ENCODE data around the gene ARHGDIB. TPM values are rescaled to one million over a fixed set of nuclear protein-coding genes. Genes with fewer than 3 reads are reported as not detected.

ARHGDIB gene
- total and polyA plus RNA-seq, 2 donors (not counting 1 experiment from before 2014, with no cell fraction given), result 8.3 to 43.7 TPM

- Histone ChIP-seq H4K20me1 (ENCODE audit: control insufficient read depth, extremely low read depth, insufficient read depth, low read length) (no peaks in the 10 kb centered on the region), H3K4me2 (ENCODE audit: extremely low read depth, insufficient read depth, low read length) (no peak overlapping the region), H2AFZ (ENCODE audit: low read length) (no peak overlapping the region), H3K4me1 (ENCODE audit: control insufficient read depth, extremely low read depth, insufficient read depth, low read length) (no peaks in the 10 kb centered on the region), H3K36me3 (ENCODE audit: control insufficient read depth, insufficient read depth, low read length) (no peaks in the 10 kb centered on the region), H3K4me3 (replicated peaks in 1 of 4; ENCODE audit: control extremely low read depth in 1 of 4, insufficient read depth in 1 of 4, low read depth in 3 of 4, low read length in 4 of 4) (no peak overlapping the region), H3K27ac (ENCODE audit: insufficient read depth, low read length) (no peak overlapping the region), H3K9ac (ENCODE audit: insufficient read depth, low read length) (no peak overlapping the region), H3K9me3 (ENCODE audit: control insufficient read depth, insufficient read depth, low read depth, low read length) (no peaks in the 10 kb centered on the region), H3K79me2 (ENCODE audit: control insufficient read depth, insufficient read depth, low read length) (no peaks in the 10 kb centered on the region), H3K27me3 (ENCODE audit: control insufficient read depth, insufficient read depth, low read length) (no peaks in the 10 kb centered on the region)
- TF ChIP-seq EZH2 (IDR thresholded peaks at IDR 0.05; ENCODE audit: low read length, missing control alignments), result no peak
- TF ChIP-seq, protein P1, sequence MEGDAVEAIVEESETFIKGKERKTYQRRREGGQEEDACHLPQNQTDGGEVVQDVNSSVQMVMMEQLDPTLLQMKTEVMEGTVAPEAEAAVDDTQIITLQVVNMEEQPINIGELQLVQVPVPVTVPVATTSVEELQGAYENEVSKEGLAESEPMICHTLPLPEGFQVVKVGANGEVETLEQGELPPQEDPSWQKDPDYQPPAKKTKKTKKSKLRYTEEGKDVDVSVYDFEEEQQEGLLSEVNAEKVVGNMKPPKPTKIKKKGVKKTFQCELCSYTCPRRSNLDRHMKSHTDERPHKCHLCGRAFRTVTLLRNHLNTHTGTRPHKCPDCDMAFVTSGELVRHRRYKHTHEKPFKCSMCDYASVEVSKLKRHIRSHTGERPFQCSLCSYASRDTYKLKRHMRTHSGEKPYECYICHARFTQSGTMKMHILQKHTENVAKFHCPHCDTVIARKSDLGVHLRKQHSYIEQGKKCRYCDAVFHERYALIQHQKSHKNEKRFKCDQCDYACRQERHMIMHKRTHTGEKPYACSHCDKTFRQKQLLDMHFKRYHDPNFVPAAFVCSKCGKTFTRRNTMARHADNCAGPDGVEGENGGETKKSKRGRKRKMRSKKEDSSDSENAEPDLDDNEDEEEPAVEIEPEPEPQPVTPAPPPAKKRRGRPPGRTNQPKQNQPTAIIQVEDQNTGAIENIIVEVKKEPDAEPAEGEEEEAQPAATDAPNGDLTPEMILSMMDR (conservative IDR thresholded peaks at IDR 0.05 in 1 of 2, IDR thresholded peaks at IDR 0.05 in 1 of 2; ENCODE audit: low read depth in 1 of 2, low read length in 2 of 2), result no peak
- no peak for DNase-seq (ENCODE audit: low read depth in 2 of 2)
Observed at GRCh38 chr12:14979468-14979867, 18.1 kb upstream of the ARHGDIB start.

GRCh38 chr12:14976658-14977057 lies 15.3 kb upstream of the ARHGDIB start:
- H3K4me2 ChIP-seq (ENCODE audit: extremely low read depth, insufficient read depth, low read length), result no peak overlapping the region
- no peak for DNase-seq (ENCODE audit: low read depth in 2 of 2)
- no peak overlapping the region for H2AFZ ChIP-seq (ENCODE audit: low read length)
- no peaks in the 10 kb centered on the region for H3K9me3 ChIP-seq (ENCODE audit: control insufficient read depth, insufficient read depth, low read depth, low read length)
- no peaks in the 10 kb centered on the region for H3K4me1 ChIP-seq (ENCODE audit: control insufficient read depth, extremely low read depth, insufficient read depth, low read length)
- no peak overlapping the region for H3K9ac ChIP-seq (ENCODE audit: insufficient read depth, low read length)
- TF ChIP-seq, protein P1 (conservative IDR thresholded peaks at IDR 0.05 in 1 of 2, IDR thresholded peaks at IDR 0.05 in 1 of 2; ENCODE audit: low read depth in 1 of 2, low read length in 2 of 2), result no peak
- no peak for TF ChIP-seq EZH2 (IDR thresholded peaks at IDR 0.05; ENCODE audit: low read length, missing control alignments)
- no peaks in the 10 kb centered on the region for H4K20me1 ChIP-seq (ENCODE audit: control insufficient read depth, extremely low read depth, insufficient read depth, low read length)
- no peak overlapping the region for H3K27ac ChIP-seq (ENCODE audit: insufficient read depth, low read length)
- no peaks in the 10 kb centered on the region for H3K36me3 ChIP-seq (ENCODE audit: control insufficient read depth, insufficient read depth, low read length)
- no peaks in the 10 kb centered on the region for H3K27me3 ChIP-seq (ENCODE audit: control insufficient read depth, insufficient read depth, low read length)
- H3K79me2 ChIP-seq (ENCODE audit: control insufficient read depth, insufficient read depth, low read length), result no peaks in the 10 kb centered on the region
- no peak overlapping the region for H3K4me3 ChIP-seq (replicated peaks in 1 of 4; ENCODE audit: control extremely low read depth in 1 of 4, insufficient read depth in 1 of 4, low read depth in 3 of 4, low read length in 4 of 4)

DNA sequence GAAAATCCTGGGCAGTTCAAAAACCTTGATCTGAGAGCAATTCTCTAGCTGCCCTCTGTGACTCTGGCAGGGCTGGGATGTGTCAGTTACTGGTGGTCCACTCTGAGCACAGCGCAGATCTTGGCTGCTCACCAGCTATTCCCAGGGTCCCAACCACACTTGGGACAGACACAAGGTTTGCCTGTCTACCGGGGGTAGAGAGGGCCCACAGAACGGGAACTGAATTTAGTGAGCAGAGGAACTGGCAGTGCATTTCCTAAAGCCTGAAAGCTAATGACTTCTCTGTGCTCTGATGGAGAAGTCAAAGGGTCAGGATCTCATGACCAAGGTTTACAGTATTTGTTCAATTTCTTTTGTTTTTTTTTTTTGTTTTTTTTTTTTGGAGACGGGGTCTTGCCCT lies 14.1 kb upstream of the ARHGDIB start:
- H3K4me2 ChIP-seq (ENCODE audit: extremely low read depth, insufficient read depth, low read length), result no peak overlapping the region
- TF ChIP-seq EZH2 (IDR thresholded peaks at IDR 0.05; ENCODE audit: low read length, missing control alignments), result no peak
- TF ChIP-seq, protein P1 (conservative IDR thresholded peaks at IDR 0.05 in 1 of 2, IDR thresholded peaks at IDR 0.05 in 1 of 2; ENCODE audit: low read depth in 1 of 2, low read length in 2 of 2), result no peak

More for the DNA sequence above, 14.1 kb upstream of the ARHGDIB start:
- H3K4me1 ChIP-seq (ENCODE audit: control insufficient read depth, extremely low read depth, insufficient read depth, low read length), result peaks cover 2% of the 10 kb centered on the region
- H3K4me3 ChIP-seq (replicated peaks in 1 of 4; ENCODE audit: control extremely low read depth in 1 of 4, insufficient read depth in 1 of 4, low read depth in 3 of 4, low read length in 4 of 4), result no peak overlapping the region
- H2AFZ ChIP-seq (ENCODE audit: low read length), result no peak overlapping the region
- no peak overlapping the region for H3K9ac ChIP-seq (ENCODE audit: insufficient read depth, low read length)
- H3K79me2 ChIP-seq (ENCODE audit: control insufficient read depth, insufficient read depth, low read length), result no peaks in the 10 kb centered on the region
- H3K27ac ChIP-seq (ENCODE audit: insufficient read depth, low read length), result no peak overlapping the region
- no peak for DNase-seq (ENCODE audit: low read depth in 2 of 2)
- no peaks in the 10 kb centered on the region for H4K20me1 ChIP-seq (ENCODE audit: control insufficient read depth, extremely low read depth, insufficient read depth, low read length)
- no peaks in the 10 kb centered on the region for H3K36me3 ChIP-seq (ENCODE audit: control insufficient read depth, insufficient read depth, low read length)
- H3K27me3 ChIP-seq (ENCODE audit: control insufficient read depth, insufficient read depth, low read length), result no peaks in the 10 kb centered on the region
- no peaks in the 10 kb centered on the region for H3K9me3 ChIP-seq (ENCODE audit: control insufficient read depth, insufficient read depth, low read depth, low read length)

All from fibroblast of lung (primary cell).